Stimulated activated CD8-positive, alpha-beta memory T cell treated with anti-CD3 and anti-CD28 coated beads, Interleukin-4, amount 100 ng/mL, for 24 hours (primary cell): ENCODE measurements around the gene ACTN4.

ENCODE experiments used
- DNase-seq: peaks from one replicate; pipeline ENCODE4 v3.0.0-alpha.2; 2020; ENCODE audit warnings: low read depth

Gene ACTN4

GRCh38 chr19:38661136-38661535, 13.7 kb downstream of the ACTN4 start:
- DNase-seq, result no peak

DNA sequence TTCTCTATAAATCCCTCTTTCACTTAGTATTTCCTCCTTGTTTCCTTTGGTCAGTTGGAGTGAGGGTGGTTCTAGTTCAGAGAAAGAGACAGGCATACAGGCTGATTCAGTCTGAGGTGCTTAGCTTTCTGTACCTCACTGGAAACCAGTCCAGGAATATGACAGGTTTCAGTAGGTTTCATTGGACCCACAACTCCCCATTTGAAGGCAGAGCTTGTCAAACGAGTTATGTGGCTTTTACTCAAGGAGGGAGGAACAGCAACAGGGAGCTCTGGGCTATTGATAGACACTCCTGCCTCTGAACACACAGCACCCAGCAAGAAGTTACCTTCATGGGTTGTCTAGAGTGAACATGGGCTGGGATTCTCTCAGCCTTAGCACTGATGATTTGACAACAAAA, 14.5 kb downstream of the ACTN4 start:
- no peak for DNase-seq

DNA sequence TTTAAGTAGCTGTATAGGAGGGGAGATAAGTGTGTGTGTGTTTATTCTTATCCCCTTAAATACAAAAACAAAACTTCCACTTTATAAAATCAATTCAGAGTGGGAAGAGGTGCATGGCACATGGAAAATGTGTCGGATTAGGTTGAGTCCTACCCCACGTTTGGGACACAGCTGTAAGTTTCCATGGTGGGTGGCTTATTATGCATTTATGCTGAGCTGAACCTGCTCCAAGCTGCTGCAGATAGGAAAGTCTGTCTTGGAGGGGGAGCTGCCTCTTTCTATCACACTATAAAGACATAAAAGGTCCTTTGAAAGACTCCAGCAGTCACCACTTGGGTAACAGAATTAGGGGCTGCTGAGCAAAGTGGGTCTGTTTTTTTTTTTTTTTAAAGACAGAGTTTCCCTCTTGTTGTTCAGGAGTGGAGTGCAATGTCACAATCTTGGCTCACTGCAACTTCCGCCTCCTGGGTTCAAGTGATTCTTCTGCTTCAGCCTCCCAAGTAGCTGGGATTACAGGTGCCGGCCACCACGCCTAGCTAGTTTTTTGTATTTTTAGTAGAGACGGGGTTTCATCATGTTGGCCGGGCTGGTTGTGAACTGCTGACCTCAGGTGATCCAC, 15.2 kb downstream of the ACTN4 start:
- DNase-seq, result no peak

DNA sequence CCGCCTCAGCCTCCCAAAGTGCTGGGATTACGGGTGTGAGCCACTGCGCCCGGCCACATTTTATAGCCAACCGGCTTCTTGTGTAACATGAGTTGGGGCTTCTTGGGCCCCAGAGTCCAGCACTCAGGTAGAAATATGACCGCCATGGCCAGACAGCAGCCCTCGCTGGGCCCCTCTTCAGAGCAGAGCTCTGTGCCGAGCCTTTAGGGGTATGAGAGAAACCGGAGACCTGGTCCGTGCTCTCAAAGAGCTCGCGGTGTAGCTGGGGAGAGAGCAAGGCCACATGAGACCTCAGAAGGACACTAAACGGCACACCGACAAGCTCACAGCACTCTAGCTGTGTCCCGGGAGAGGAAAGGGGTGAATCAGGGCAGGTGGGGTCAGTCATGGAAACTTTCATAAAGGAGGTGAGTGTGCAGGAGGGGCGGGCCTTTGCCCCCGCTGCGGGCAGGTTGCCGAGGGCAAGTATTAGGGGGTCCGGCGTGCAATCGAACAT, 15.8 kb downstream of the ACTN4 start:
- no peak for DNase-seq

GRCh38 chr19:38663957-38664502, 16.6 kb downstream of the ACTN4 start:
- no peak for DNase-seq

- DNase-seq, result no peak
Observed at GRCh38 chr19:38664503-38665211, 17.2 kb downstream of the ACTN4 start.

- DNase-seq, result no peak
Observed at GRCh38 chr19:38665219-38665931, 17.9 kb downstream of the ACTN4 start.

DNA sequence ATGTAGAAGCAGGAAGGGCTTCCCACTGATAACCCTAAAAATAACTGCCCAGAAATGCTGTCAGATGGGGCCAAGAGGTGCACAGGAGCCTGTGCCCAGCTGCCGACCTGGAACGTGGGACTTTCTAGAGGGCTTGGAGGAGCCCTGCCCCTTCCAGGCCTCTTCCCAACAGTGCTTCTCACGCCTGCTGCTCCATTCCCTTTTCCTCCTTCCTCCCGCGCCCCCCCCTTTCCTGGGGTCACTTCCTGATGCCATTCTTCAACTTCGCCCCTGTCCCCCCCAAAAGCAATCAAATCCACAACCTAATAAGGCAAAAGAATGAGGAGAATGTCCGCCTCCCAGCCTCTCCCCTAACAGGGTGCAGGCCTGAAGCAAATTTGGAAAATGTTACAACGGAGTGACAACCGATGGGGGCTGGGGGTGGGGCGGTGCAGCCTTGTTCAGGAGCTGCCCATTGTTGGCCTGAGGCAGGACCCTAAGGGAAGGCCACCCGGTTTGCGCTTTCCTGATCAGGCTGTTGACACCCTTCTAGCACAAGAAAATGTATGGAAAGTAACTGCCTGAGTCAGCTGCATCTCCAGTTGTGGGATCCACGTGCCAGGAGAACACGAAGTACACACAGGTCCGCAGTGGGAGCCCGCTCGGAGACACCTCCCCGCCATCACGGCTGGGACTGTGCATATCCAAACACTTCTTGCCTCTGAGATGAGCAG, 18.7 kb downstream of the ACTN4 start:
- no peak for DNase-seq

DNA sequence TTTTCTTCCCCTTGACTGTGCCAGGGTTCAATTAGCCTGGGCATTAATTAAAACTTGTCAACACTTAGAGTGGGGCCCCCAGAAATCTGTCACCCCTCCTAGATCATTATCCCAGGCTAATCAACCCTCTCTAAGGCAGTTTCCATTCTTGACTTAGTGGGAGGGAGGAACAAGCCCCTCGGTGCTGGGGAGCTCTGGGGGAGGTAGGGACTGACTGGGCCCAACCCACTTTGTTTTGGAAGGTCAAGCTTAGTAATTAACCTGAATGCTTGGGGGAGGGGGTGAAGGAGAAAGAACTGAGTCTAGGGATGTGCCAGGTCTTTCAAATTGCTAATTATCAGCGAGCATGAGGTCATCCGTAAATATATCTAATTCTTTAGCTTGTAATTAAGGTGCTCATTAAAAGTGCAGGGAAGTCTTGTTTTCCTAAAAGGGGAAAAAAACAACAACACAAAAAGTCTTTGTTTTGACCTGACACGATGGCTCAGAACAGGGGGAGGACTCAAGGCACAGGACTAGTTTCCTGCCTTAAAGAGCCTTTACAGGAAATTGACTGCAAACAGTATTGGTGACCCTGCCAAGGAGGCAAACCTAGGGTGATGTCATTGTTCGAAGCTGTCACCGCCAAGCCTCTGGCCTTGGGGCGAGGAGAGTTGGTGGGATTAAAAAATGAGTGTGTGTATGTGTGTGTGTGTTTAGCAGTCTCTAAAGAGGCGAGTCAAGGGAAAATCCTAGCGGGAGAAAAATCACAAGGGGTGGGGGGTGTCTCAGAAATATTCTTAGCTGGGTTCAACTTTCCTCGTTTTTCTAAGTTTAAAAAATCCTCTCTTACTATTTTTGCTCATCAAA, 19.4 kb downstream of the ACTN4 start:
- DNase-seq, result no peak

- DNase-seq, result no peak
Observed at GRCh38 chr19:38667661-38668171, 20.3 kb downstream of the ACTN4 start.

GRCh38 chr19:38669552-38669951, 22.1 kb downstream of the ACTN4 start:
- no peak for DNase-seq

DNA sequence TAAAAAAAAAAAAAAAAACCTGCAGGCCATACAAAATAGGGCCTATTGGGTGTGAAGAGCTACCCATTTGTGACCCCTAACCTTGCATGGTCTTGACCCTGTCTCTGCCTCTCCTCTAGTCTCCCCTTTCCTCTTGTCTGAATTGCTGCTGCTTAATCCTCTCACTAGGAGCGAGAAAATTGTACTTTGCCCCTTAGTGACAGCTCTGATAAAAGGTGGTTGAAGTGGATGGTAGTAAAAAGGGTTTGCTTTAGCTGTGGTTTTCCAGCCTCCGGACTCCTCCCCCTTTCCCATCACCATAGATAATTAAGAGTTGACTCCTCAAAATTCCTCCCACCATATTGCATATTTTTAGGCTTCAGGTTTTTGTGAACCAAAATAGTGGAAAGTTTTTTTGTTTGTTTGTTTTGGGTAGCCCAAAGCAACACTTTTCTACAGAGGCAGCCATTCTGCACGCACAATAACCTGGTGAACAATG, 23.5 kb downstream of the ACTN4 start:
- DNase-seq, result no peak

DNA sequence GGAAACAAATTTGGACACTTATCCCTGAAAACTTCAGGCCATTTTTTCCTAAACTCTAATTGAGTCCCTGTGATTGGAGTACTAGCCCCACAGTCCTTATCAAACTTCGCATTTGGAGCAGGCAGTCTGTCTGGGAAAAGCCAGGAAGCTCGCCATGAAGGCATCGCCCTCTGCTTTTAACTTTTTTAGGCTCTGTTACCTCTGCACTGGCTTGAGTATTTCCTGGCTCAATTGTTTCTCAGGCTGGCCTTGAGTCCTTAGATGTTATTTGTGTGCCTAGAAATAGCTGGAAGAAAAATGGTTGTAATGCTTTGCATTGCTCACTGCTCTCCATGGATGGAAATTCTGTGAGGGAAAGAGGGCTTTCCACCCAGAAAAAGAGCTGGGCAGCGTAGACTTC, 24.2 kb downstream of the ACTN4 start:
- no peak for DNase-seq

DNA sequence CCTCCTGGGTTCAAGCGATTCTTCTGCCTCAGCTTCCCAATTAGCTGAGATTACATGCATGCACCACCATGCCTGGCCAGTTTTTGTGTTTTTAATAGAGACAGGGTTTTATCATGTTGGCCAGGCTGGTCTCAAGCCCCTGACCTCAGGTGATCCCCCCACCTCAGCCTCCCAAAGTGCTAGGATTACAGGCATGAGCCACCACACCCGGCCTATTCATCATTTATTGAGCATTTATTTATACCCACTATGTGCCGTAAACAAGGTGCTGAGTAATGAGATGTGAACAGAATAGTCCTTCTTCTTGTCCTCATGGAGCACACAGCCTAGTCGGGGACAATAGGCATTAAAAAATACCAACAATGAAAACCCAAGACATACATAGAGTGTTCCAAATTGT, 25.6 kb downstream of the ACTN4 start:
- DNase-seq, result no peak

GRCh38 chr19:38674388-38675171, 27.1 kb downstream of the ACTN4 start:
- no peak for DNase-seq

DNA sequence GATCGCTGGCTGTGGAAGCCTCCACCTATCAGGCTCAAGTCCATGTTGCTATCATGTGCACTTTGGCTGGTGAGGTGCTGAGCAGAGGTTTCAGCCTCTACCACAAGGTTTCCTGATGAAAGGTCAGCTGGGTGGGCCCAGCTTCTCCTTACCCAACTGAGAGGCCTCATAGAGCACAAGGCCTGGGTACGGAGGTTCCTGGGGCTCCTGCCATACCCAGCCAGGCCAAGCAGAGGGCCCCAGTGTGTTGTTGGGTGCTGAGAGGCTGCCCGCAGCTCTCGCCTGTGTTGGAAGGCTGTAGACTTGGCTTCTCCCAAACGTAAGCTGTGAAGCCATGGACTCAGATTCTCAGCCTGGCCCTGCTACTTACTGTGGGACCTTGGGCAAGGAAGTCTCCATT, 28.2 kb downstream of the ACTN4 start:
- no peak for DNase-seq

- DNase-seq, result no peak
Observed at GRCh38 chr19:38676023-38676877, 28.8 kb downstream of the ACTN4 start.

- no peak for DNase-seq
Observed at GRCh38 chr19:38676878-38677646, 29.6 kb downstream of the ACTN4 start.
